CD4-positive, alpha-beta T cell treated with Interferon alpha-2 for 1 hour (primary cell): ENCODE data around the gene RASAL1.
A peak's percentile ranks its signal among the peaks of the same experiment; 100 is the strongest.

ENCODE experiments used
- DNase-seq, 2 donors: peaks; one replicate each; pipeline ENCODE4 v3.0.0-alpha.2; 2020 to 2022

RASAL1 gene

DNA sequence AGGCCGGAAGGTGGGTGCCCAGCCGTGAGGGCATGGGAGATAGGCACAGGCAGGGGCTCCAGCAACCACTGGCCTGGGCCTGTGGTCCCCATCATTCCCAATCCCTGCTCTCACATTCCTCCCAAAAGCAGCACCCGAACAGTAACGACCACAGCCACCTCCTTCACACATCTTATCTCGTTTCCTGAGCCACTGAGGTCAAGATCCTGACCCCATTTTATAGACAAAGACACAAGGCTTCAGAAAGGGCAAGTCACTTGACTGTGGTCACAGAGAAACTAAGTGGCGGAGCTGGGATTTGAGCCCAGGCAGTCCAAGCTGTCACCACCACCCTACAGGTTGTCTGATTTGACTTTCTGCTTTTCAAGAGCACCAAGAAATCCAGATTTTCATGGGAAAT, 40.2 kb downstream of the RASAL1 start:
- no peak for DNase-seq

DNA sequence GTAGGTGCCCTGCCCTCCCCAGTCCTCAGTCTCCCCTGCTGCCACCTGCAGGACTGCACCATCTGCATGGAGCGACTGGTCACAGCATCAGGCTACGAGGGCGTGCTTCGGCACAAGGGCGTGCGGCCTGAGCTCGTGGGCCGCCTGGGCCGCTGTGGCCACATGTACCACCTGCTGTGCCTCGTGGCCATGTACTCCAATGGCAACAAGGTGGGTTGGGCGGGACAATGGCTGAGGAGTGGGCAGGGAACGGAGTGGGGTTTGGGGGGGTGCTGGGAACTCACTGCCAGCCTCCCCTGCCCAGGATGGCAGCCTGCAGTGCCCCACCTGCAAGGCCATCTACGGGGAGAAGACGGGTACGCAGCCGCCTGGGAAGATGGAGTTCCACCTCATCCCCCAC, 40.8 kb downstream of the RASAL1 start:
- DNase-seq, result no peak

DNA sequence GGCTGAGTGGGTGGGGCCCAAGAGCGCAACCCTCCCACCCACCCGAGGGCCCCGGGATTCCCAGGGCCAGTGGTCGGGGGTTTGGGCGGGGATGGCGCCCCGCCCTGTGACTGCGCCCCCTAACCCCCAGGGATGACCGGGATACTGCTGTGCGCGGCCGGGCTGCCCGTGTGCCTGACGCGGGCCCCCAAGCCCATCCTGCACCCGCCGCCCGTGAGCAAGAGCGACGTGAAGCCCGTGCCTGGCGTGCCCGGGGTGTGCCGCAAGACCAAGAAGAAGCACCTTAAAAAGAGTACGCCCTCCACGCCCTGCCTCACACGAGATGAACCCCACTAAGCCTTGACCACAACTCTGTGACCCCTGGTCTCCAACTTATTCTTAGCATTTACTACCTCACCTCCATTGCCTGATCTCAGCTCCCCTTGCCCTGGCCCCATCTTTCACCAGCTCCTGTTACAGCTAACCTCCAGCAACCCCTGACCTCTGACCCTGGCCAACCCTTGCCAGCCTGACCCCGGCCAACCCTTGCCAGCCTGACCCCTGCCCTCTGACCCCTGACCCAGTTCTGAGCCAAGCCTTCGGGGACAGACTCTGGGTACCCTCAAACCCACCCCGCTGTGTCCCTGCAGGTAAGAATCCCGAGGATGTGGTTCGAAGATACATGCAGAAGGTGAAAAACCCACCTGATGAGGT, 42.0 kb downstream of the RASAL1 start:
- no peak for DNase-seq

DNA sequence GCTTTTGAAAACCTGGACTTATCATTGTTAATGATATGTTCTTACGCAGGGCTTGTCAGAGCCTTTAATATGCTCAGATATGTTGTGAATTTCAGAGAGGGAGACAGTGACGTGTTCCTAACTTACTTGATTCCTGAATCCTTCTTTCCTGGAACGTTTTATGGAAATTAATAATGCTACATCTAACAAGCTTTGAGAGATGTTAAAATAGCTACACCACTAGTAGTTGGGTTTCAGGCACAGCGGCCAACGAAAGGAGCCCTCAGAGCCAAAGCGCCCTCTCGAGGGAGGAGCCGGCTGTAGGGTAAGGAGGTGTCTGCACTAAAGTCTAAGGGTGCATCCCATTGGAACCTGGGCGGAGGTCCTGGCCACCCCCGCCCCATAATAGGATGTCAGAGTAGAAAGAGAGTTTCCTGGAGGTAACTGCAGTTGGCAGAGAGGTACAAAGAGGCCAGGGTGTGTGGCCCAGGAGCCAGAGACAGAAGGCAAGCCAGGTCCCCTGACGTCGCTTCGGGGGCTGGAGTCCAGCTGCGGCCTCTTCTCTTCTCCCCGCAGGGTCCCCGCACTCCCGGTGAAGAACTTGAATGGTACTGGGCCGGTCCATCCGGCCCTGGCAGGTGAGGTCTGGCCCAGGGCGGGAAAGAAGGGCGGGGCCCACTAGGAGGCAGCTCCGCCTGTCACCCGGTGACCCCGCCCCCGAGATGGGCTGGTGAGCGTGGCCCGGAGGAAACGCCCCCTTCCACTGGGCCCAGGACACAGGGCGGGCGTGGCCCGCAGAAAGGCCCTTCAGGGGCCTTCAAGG, 42.8 kb downstream of the RASAL1 start:
- DNase-seq, result peak in 1 of 2 donors; percentile 18

DNA sequence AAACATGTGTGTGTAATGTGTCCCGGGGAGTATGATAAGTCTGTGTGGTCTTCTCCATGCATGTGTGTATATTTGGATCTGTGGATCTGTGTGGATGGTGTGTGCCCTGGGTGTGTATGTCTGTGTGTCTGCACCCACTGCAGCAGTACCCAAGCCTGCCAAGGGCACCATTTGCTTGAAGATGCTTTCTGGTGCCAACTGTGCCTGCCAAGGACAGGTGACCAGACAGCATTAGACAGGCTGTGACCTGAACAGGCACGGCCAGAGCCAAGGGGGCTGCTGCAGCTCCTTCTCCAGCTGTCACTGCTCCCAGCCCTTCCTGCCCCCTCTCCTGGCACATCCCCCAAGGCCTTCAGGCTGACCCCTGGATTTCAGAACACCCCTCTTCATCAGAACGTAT, 44.1 kb downstream of the RASAL1 start:
- DNase-seq, result no peak

DNA sequence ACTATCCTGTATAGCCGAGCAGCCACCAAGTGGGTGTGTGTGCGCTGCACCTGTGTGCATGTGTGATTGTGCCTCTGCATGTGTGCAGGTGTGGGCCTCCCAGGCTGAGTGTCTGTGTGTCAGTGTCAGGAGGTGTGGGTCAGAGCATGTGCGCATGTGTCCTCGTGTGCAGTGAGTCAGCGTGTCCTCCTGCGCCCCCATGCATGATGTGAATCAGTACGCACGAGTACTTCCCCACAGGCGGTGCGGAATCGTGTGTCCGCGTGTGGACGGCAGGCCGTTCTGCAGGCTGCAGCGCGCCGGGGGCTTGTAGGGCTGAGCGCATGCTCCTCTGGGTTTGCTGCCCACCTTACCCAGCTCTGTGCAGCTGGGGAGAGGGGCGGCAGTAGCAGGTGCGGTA, 44.8 kb downstream of the RASAL1 start:
- no peak for DNase-seq

DNA sequence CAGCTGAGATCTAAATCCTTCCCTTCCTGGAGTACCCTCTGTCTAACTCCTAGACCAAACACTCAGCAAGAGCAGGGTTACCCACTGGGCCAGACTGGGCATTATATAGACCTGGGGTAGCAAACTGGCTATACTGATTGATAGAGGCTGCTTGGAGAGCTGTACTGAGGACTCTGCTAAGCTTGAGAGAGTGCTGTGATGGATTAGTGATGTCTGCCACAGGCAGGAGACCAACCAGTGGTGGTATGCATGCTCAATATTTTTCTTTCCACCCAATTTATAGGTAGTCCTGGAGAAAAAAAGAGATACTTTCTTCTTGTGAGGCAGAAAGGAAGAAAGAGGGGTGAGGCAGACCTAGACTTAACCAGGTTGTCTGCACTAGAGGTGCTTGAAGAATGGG, 45.7 kb downstream of the RASAL1 start:
- DNase-seq, result no peak

DNA sequence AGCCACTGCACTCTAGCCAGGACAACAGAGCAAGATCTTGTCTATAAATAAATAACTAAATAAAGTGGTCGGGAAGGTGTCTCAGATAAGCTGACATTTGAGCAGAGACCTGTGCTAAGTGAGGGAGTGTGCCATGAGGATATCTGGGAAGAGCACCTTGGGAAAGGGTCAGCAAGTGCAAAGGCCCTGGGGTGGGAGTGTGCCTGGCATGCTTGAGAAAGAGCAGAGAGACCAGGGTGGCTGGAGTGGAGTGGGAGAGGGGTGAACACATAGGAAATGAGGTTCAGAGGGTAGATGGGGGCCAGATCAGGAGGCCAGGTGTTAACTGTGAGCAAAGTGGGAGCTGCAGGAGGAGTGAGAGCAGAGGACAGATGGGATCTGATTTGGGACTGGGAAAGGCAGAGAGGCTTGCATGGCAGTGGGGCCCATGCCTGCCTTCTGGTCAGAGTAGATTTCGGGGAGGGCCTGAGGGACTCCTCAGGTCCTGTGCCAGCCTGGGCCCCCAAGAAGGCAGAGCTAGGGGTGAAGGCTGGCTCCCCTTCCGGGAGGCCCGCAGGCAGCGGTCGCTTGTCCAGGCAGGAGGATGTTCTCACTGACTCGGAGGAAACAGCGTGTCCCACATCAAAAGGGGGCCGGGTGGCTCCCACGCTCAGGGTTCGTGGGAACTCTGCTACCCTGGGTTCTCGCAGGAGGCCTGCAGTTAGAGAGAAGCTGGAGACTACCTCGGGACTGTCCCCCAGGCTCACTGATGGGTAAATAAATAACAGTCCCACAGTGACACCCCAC, 46.4 kb downstream of the RASAL1 start:
- DNase-seq, result peak; percentile 20 to 69

DNA sequence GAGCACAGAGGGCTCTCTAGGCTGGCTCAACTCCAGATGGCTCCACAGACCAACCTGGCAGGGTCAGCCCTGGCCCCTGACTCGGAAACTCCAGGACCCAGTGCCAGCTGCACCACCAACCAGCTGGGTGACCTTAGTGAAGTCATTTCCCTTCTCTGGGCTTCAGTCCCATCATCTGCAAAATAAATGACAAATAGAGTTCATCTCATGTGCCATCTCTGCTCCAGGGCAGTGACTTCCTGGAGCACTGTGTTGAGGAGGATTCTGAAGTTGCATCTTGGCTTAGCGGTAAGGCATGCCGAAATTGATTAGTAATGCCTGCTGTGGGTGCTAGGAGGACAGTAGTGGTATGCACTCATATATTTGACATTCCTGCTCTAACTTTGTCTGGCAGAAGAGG, 47.5 kb downstream of the RASAL1 start:
- no peak for DNase-seq

DNA sequence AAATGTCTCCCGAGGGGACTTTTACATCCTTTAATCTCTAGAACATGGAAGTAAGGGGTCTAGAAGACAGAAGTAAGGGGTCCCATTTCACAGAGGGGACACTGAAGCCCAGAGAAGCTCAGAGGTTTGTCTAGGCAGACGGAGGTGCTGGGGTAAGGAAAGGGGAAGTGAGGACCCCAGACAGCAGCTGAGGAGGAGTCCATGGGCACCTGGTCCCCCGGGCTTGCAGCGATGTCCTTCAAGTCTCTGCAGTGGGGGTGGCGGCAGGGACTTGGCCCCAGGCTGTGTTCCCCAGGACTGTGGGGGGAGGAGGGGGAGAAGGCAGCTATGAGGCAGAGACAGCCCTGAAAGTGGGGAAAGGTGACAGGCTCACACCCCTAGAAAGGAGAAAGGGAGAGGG, 48.4 kb downstream of the RASAL1 start:
- no peak for DNase-seq

DNA sequence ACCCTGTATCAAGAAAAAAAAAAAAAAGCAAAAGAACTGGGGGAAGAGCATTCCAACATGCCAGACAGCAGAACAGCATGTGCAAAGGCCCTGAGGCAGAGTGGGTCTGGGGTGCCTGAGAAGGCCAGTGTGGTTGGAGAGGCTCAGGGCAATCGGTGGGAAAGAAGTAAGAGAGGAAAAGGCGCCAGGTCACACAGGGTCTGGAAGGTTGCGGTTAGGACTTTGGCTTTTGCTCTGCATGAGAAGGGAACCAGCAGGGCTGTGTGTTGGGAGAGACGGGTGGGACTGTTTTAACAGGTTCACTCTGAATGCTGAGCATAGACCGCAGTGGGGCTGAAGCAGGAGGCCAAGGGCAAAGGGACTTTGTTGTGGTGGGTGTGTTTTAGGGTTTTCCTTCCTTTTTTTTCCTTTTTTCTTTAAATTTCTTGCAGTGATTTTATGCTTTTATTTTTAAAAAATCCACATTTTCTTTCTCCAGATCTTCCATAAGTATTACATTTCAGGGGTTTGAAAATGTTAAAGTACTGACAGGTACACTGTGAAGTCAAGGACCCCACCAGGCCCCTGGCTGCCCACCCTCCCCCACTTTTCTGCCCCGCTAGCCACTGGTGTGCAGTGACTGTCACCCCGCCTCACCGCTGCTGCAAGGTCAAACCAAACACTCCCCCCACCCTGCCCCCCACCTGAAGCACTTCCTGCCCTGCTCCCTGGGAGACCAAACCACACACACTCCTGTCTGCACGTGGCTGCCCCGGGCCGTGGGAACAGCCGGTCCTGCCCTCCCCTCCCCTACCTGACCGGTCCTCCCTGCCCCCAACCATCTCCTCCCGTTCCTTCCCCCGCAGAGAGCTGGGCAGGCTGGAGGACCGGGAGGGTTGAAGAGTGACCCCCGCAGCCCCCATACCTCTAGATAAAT, 49.1 kb downstream of the RASAL1 start:
- DNase-seq, result peak; percentile 31 to 49

DNA sequence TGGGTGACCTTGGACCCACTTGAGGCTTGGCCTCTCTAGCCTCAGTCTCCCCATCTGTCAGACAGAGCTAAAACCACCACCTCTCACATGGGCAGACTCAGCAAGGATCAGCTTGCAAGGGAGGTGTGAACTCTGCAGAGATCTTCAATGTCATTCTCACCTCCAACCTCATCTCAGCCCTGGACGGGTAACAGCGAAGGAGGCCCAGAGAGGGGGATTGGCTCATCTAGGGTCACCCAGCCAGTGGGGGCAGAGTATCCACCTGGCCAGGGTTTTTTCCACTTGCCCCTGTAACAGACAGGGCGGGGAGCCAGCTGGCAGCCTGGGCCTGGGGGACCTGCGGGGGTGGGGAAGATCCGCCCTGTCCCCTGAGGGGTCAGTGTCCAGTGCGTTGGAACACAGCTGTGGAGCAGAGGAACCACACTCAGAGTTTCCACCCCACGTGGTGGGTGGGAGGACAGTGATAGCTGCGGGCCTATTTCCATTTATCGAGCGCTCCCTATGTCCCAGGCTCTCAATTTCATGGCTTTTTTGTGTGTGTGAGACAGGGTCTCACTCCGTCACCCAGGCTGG, 51.6 kb downstream of the RASAL1 start:
- no peak for DNase-seq

DNA sequence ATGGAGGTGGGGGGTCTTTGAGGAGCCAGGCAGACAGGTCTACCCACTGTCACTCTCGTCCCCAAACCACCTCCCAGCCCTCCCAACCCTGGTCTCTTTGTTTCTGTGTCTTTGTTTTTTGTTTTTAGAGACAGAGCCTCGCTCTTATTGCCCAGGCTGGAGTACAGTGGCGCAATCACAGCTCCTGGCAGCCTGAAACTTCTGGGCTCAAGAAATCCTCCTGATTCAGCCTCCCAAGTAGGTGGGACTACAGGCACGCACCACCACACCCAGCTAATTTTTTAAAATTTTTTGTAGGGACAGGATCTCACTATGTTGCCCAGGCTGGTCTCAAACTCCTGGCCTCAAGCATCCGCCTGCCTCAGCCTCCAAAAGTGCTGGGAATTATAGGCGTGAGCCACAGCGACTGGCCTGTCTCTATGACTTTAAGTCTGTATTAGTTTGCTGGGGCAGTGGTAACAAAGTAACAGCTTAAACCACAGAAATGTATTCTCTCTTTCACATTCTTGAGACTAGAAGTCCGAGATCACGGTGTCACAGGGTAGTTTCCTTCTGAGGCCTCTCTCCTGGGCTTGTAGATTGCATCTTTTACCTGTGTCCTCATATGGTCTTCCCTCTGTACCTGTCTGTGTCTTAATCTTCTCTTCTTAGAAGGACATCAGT, 52.9 kb downstream of the RASAL1 start:
- DNase-seq, result no peak

DNA sequence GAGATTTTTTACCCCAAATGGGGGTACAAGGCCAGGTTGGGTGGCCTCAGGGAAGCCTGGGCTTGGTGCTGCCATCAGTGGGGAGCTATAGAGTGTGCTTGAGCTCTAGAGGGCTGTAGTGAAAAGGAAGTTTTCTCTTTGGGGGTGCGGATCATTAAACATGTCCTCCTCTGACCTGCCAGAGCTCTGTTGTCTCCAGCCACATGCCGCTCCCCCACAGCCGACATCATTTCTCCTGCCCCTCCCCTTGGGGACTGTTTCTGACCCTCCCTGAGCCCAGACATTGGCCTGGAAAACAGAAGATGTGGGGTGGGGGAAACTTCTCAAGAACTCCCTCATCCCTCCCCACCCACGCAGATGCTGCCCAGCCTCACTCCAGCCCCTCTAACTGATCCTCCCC, 53.7 kb downstream of the RASAL1 start:
- no peak for DNase-seq

DNA sequence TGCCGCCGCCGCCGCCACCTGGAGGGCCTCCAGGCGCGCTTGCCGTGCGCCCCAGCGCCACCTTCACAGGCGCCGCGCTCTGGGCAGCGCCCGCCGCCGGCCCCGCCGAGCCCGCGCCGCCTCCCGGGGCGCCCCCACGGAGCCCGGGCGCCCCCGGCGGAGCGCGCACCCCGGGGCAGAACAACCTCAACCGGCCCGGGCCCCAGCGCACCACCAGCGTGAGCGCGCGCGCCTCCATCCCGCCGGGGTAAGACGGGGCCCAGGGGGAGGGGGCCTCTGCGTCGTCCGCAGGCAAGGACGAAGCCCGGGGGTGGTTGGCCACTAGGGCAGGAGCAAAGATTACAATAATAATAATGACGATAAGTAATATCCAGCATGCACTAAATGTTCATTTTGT, 57.7 kb downstream of the RASAL1 start:
- DNase-seq, result no peak

DNA sequence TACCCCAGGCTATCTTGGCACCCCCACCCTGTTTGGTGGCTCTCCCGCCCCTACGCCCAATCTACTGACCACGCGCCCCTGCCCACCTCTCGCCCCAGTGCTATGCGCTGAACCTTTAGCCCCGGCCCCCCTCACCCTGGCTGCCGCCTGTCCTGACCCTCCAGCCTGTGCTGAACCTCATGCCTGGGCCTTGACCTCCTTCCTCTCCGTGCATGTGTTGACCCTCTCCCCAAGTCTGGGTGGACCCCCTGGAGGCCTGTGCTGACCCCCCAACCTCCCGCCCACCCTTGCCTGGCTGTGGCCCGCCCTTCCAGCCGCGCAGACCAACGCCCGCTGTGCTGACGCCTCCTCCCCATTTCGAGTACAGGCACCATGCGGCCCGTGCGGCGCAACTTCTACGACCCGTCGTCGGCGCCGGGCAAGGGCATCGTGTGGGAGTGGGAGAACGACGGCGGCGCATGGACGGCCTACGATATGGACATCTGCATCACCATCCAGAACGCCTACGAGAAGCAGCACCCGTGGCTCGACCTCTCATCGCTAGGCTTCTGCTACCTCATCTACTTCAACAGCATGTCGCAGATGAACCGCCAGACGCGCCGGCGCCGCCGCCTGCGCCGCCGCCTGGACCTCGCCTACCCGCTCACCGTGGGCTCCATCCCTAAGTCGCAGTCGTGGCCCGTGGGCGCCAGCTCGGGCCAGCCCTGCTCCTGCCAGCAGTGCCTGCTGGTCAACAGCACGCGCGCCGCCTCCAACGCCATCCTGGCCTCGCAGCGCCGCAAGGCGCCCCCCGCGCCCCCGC, 58.3 kb downstream of the RASAL1 start:
- no peak for DNase-seq

DNA sequence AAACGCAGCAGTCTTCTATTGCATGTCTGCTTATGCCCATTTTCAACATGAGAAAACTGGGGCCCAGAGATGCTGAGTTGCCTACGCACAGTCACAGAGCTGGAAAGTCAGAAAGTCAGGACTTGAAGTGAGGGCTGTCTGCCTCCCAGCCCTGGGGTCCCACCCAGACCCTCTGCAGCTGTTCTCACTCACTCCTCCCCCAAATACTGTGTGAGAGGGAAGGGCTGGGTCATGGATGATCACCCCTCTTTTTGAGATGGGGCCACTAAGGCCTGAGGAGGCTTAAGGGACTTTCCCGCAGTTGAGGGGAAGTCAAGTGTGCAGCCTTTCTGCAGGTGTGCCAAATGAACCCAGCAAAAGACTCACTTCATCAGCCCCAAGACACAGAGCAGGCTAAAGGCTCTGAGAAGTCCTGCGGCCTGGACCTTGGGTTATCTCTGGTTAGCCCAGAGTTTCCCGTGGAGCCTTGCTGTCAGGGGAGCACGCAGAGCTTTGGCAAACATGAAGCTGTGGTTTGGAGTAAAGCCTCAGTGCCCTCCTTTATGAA, 60.4 kb downstream of the RASAL1 start:
- DNase-seq, result peak; percentile 29 to 65

DNA sequence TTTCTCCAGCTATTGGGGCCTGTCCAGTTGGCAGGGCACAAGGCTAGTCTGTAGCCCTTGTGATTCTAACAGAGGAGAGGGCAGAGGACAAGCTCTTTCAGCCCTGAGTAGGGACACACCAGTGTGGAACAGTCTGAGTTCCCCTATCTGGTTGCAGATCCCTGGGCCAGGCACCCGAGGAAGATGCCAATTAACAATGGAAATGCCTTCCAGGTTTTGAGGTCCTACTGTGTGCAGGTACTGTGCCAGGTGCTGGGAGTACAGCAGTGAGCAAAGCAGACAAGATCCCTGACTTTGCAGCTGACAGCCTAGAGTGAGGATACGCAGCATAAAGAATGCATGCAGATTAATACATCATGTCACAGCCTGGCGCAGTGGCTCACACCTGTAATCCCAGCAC, 62.0 kb downstream of the RASAL1 start:
- DNase-seq, result no peak

DNA sequence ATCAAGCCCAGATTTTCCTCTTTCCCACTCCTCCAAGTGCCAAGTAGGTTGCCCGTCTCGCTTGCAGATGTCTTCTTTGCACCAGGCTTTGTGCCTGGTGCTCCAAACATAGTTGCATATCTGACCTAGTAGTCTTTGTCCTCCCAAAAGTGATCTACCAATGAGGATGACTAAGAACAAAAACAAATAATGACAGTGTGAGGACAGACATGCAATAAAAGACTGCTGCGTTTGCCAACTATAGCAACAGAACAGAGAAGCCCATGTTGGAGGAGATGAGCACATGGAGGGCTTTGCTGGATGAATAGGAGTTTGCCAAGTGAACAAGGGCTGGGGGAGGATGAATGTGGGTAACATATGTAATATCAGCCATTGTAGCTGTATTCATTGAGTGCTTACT, 63.4 kb downstream of the RASAL1 start:
- DNase-seq, result no peak
